ENCODE measurements around the gene FBN1. TPM values are rescaled to one million over a fixed set of nuclear protein-coding genes. Genes with fewer than 3 reads are reported as not detected.

Gene FBN1
- total RNA-seq, 1 experiment from 2014 or later = 5.2 TPM

- TF ChIP-seq JAZF1 (CRISPR knock-in tag; IDR thresholded peaks at IDR 0.05) = no peak
- no peak for TF ChIP-seq ZNF512 (CRISPR knock-in tag; IDR thresholded peaks at IDR 0.05; ENCODE audit: borderline replicate concordance)
- TF ChIP-seq MXD4 (CRISPR knock-in tag; IDR thresholded peaks at IDR 0.05; ENCODE audit: borderline replicate concordance) = no peak
- no peak for TF ChIP-seq TCF7 (CRISPR knock-in tag; IDR thresholded peaks at IDR 0.05; ENCODE audit: low read depth)
- TF ChIP-seq ZNF219 (CRISPR knock-in tag; IDR thresholded peaks at IDR 0.05; ENCODE audit: borderline replicate concordance) = no peak
- TF ChIP-seq FOXK1 (CRISPR knock-in tag; IDR thresholded peaks at IDR 0.05) = no peak
Observed at GRCh38 chr15:48437178-48437577, 208.3 kb downstream of the FBN1 start (continued).

DNA sequence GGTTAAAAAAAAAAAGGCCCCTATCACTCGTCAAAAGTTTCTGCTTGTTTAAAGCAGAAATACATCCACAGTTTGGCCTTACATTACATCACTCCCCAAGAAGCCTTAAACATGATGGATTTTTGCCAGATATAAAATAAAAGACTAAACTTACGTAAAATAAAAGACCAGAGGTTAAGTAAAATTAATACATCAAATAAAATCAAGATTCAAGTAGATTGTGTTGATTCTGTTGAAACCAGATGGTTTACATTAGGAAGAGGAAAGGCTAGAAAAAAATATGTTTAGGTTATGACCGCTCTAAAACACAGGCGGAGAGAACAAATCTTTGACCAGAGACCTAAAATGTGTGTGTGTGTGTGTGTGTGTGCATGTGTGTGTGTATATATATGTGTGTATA lies 210.2 kb downstream of the FBN1 start:
- Mint-ChIP-seq H3K4me3 (no peak overlapping the region), H3K9me3 (no peaks in the 10 kb centered on the region), H3K4me1 (peaks cover 15% of the 10 kb centered on the region), H3K36me3 (no peaks in the 10 kb centered on the region), H3K27ac (no peak overlapping the region), H3K27me3 (ENCODE audit: low read depth) (no peaks in the 10 kb centered on the region; the same call in 1 of the 2 replicates)
- DNase-seq (ENCODE audit: low spot score) (no peak), ATAC-seq (no peak)
- TF ChIP-seq, protein P1, sequence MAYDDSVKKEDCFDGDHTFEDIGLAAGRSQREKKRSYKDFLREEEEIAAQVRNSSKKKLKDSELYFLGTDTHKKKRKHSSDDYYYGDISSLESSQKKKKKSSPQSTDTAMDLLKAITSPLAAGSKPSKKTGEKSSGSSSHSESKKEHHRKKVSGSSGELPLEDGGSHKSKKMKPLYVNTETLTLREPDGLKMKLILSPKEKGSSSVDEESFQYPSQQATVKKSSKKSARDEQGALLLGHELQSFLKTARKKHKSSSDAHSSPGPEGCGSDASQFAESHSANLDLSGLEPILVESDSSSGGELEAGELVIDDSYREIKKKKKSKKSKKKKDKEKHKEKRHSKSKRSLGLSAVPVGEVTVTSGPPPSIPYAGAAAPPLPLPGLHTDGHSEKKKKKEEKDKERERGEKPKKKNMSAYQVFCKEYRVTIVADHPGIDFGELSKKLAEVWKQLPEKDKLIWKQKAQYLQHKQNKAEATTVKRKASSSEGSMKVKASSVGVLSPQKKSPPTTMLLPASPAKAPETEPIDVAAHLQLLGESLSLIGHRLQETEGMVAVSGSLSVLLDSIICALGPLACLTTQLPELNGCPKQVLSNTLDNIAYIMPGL (CRISPR knock-in tag; IDR thresholded peaks at IDR 0.05) = no peak
- TF ChIP-seq TEAD4 (CRISPR knock-in tag; IDR thresholded peaks at IDR 0.05) (no peak), ETV6 (CRISPR knock-in tag; IDR thresholded peaks at IDR 0.05) (no peak)
- POLR2A ChIA-PET = no interaction called here
- CTCF ChIA-PET = no interaction called here

DNA sequence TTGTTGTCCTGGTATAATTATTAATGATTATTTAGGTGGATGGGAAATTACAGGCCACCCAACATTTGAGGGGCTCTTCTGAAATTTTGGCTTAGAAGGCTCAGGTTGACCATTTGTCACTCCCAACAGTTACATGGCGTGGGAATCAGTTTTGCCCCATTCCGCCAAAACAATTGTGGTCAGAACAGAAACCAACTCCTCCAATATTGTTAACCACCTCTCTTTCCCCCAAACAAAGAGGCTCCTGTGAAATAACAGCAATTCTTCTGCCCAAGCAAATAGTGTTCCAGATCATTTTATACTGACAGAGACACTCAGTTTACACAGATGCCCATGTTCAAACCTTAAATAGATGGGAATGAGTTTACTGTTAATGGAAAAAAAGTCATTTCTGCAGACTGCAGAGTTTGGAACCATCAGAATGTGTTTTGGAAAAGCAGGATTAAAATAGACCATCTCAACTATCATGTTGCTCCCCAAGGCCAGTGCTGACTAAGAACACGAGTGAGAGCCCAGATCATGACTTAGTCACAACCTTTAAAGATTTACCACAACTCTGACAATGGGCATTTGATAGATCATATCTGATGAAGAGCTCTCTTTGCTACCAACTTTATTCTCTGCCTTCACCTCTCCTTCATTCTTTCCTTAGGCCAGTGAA lies 212.2 kb downstream of the FBN1 start:
- Mint-ChIP-seq H3K27me3 (ENCODE audit: low read depth) (no peaks in the 10 kb centered on the region; the same call in 1 of the 2 replicates), H3K4me1 (no peaks in the 10 kb centered on the region), H3K9me3 (no peaks in the 10 kb centered on the region), H3K36me3 (no peaks in the 10 kb centered on the region), H3K27ac (no peak overlapping the region), H3K4me3 (no peak overlapping the region)
- no peak for ATAC-seq
- ChIA-PET CTCF (no interaction called here), POLR2A (no interaction called here)
- no peak for DNase-seq (ENCODE audit: low spot score)
- TF ChIP-seq FOXP4 (CRISPR knock-in tag; IDR thresholded peaks at IDR 0.05) (no peak), SMAD3 (CRISPR knock-in tag; IDR thresholded peaks at IDR 0.05; ENCODE audit: borderline replicate concordance) (no peak), JUN (CRISPR knock-in tag; IDR thresholded peaks at IDR 0.05) (no peak), CTCF (IDR thresholded peaks at IDR 0.05) (no peak), MAX (CRISPR knock-in tag; IDR thresholded peaks at IDR 0.05) (no peak), STAT6 (CRISPR knock-in tag; conservative IDR thresholded peaks at IDR 0.05; ENCODE audit: low read depth) (no peak), NFATC4 (CRISPR knock-in tag; IDR thresholded peaks at IDR 0.05) (no peak), GTF2I (CRISPR knock-in tag; conservative IDR thresholded peaks at IDR 0.05) (no peak), GRHL2 (CRISPR knock-in tag; IDR thresholded peaks at IDR 0.05; ENCODE audit: insufficient replicate concordance, severe bottlenecking) (no peak)
- TF ChIP-seq, protein P1 (CRISPR knock-in tag; IDR thresholded peaks at IDR 0.05) = no peak

All from WTC11 (cell line).